ENCODE data around the gene IL5. TPM values are rescaled to one million over a fixed set of nuclear protein-coding genes. Genes with fewer than 3 reads are reported as not detected.

IL5 gene
- total and polyA plus RNA-seq, 2 of the 13 experiments (the other 11 are each of a cell fraction or from before 2014, with no cell fraction given), result not detected

DNA sequence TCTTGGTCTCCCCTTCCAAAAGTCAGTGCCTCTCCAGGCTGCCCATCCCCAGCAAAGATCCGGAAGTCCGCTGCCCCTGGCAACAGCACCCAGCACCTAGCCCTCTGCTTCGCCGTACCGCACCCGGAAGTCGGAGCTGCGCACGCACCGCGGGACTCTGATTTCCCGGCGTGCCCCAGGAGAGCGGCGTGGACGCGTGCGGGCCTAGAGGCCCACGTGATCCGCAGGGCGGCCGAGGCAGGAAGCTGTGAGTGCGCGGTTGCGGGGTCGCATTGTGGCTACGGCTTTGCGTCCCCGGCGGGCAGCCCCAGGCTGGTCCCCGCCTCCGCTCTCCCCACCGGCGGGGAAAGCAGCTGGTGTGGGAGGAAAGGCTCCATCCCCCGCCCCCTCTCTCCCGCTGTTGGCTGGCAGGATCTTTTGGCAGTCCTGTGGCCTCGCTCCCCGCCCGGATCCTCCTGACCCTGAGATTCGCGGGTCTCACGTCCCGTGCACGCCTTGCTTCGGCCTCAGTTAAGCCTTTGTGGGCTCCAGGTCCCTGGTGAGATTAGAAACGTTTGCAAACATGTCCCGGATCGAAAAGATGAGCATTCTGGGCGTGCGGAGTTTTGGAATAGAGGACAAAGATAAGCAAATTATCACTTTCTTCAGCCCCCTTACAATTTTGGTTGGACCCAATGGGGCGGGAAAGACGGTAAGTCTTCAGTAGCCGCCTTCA is 13.6 kb upstream of the IL5 start, which contains the start of gene RAD50 (continued):
- TF ChIP-seq PHF8 (CRISPR knock-in tag; IDR thresholded peaks at IDR 0.05), result peak; percentile 88
- TF ChIP-seq TBX2 (CRISPR knock-in tag; IDR thresholded peaks at IDR 0.05; ENCODE audit: borderline replicate concordance), result peak; percentile 96
- TF ChIP-seq, protein P1, sequence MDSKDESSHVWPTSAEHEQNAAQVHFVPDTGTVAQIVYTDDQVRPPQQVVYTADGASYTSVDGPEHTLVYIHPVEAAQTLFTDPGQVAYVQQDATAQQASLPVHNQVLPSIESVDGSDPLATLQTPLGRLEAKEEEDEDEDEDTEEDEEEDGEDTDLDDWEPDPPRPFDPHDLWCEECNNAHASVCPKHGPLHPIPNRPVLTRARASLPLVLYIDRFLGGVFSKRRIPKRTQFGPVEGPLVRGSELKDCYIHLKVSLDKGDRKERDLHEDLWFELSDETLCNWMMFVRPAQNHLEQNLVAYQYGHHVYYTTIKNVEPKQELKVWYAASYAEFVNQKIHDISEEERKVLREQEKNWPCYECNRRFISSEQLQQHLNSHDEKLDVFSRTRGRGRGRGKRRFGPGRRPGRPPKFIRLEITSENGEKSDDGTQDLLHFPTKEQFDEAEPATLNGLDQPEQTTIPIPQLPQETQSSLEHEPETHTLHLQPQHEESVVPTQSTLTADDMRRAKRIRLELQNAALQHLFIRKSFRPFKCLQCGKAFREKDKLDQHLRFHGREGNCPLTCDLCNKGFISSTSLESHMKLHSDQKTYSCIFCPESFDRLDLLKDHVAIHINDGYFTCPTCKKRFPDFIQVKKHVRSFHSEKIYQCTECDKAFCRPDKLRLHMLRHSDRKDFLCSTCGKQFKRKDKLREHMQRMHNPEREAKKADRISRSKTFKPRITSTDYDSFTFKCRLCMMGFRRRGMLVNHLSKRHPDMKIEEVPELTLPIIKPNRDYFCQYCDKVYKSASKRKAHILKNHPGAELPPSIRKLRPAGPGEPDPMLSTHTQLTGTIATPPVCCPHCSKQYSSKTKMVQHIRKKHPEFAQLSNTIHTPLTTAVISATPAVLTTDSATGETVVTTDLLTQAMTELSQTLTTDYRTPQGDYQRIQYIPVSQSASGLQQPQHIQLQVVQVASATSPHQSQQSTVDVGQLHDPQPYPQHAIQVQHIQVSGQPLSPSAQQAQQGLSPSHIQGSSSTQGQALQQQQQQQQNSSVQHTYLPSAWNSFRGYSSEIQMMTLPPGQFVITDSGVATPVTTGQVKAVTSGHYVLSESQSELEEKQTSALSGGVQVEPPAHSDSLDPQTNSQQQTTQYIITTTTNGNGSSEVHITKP (CRISPR knock-in tag; IDR thresholded peaks at IDR 0.05; ENCODE audit: low read depth), result peak; percentile 63
- peak; percentile 91 for TF ChIP-seq HOXA3 (CRISPR knock-in tag; IDR thresholded peaks at IDR 0.05)
- TF ChIP-seq ZNF768 (CRISPR knock-in tag; IDR thresholded peaks at IDR 0.05), result peak; percentile 86
- TF ChIP-seq, protein P2, sequence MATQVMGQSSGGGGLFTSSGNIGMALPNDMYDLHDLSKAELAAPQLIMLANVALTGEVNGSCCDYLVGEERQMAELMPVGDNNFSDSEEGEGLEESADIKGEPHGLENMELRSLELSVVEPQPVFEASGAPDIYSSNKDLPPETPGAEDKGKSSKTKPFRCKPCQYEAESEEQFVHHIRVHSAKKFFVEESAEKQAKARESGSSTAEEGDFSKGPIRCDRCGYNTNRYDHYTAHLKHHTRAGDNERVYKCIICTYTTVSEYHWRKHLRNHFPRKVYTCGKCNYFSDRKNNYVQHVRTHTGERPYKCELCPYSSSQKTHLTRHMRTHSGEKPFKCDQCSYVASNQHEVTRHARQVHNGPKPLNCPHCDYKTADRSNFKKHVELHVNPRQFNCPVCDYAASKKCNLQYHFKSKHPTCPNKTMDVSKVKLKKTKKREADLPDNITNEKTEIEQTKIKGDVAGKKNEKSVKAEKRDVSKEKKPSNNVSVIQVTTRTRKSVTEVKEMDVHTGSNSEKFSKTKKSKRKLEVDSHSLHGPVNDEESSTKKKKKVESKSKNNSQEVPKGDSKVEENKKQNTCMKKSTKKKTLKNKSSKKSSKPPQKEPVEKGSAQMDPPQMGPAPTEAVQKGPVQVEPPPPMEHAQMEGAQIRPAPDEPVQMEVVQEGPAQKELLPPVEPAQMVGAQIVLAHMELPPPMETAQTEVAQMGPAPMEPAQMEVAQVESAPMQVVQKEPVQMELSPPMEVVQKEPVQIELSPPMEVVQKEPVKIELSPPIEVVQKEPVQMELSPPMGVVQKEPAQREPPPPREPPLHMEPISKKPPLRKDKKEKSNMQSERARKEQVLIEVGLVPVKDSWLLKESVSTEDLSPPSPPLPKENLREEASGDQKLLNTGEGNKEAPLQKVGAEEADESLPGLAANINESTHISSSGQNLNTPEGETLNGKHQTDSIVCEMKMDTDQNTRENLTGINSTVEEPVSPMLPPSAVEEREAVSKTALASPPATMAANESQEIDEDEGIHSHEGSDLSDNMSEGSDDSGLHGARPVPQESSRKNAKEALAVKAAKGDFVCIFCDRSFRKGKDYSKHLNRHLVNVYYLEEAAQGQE (IDR thresholded peaks at IDR 0.05; ENCODE audit: borderline replicate concordance in 1 of 2, low read depth in 1 of 2, low read length in 2 of 2), result no peak
- TF ChIP-seq TBL1XR1 (IDR thresholded peaks at IDR 0.05; ENCODE audit: borderline replicate concordance, low read length, partially characterized antibody), result peak; percentile 11
- TF ChIP-seq, protein P3, sequence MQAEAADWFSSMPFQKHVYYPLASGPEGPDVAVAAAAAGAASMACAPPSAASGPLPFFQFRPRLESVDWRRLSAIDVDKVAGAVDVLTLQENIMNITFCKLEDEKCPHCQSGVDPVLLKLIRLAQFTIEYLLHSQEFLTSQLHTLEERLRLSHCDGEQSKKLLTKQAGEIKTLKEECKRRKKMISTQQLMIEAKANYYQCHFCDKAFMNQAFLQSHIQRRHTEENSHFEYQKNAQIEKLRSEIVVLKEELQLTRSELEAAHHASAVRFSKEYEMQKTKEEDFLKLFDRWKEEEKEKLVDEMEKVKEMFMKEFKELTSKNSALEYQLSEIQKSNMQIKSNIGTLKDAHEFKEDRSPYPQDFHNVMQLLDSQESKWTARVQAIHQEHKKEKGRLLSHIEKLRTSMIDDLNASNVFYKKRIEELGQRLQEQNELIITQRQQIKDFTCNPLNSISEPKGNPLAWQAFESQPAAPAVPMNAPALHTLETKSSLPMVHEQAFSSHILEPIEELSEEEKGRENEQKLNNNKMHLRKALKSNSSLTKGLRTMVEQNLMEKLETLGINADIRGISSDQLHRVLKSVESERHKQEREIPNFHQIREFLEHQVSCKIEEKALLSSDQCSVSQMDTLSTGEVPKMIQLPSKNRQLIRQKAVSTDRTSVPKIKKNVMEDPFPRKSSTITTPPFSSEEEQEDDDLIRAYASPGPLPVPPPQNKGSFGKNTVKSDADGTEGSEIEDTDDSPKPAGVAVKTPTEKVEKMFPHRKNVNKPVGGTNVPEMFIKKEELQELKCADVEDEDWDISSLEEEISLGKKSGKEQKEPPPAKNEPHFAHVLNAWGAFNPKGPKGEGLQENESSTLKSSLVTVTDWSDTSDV (CRISPR knock-in tag; IDR thresholded peaks at IDR 0.05), result peak; percentile 91; the same call in 1 of the 2 replicates
- TF ChIP-seq, protein P4, sequence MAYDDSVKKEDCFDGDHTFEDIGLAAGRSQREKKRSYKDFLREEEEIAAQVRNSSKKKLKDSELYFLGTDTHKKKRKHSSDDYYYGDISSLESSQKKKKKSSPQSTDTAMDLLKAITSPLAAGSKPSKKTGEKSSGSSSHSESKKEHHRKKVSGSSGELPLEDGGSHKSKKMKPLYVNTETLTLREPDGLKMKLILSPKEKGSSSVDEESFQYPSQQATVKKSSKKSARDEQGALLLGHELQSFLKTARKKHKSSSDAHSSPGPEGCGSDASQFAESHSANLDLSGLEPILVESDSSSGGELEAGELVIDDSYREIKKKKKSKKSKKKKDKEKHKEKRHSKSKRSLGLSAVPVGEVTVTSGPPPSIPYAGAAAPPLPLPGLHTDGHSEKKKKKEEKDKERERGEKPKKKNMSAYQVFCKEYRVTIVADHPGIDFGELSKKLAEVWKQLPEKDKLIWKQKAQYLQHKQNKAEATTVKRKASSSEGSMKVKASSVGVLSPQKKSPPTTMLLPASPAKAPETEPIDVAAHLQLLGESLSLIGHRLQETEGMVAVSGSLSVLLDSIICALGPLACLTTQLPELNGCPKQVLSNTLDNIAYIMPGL (CRISPR knock-in tag; IDR thresholded peaks at IDR 0.05; ENCODE audit: borderline replicate concordance in 1 of 2, low read depth in 1 of 2), result peak; percentile 90 to 94
- TF ChIP-seq MEIS2 (CRISPR knock-in tag; IDR thresholded peaks at IDR 0.05), result peak; percentile 74
- TF ChIP-seq, protein P5, sequence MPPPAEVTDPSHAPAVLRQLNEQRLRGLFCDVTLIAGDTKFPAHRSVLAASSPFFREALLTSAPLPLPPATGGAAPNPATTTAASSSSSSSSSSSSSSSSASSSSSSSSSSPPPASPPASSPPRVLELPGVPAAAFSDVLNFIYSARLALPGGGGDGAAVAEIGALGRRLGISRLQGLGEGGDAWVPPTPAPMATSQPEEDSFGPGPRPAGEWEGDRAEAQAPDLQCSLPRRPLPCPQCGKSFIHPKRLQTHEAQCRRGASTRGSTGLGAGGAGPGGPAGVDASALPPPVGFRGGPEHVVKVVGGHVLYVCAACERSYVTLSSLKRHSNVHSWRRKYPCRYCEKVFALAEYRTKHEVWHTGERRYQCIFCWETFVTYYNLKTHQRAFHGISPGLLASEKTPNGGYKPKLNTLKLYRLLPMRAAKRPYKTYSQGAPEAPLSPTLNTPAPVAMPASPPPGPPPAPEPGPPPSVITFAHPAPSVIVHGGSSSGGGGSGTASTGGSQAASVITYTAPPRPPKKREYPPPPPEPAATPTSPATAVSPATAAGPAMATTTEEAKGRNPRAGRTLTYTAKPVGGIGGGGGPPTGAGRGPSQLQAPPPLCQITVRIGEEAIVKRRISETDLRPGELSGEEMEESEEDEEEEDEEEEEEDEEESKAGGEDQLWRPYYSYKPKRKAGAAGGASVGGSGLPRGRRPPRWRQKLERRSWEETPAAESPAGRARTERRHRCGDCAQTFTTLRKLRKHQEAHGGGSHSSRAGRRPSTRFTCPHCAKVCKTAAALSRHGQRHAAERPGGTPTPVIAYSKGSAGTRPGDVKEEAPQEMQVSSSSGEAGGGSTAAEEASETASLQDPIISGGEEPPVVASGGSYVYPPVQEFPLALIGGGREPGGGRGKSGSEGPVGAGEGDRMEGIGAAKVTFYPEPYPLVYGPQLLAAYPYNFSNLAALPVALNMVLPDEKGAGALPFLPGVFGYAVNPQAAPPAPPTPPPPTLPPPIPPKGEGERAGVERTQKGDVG (CRISPR knock-in tag; IDR thresholded peaks at IDR 0.05; ENCODE audit: borderline replicate concordance), result peak; percentile 98

Data from HepG2 (cell line).